Subcutaneous preadipocyte (primary cell): ENCODE measurements around the gene CORIN. TPM values are rescaled to one million over a fixed set of nuclear protein-coding genes. Genes with fewer than 3 reads are reported as not detected.

Experiments
- small RNA-seq: library from RNA; depleted of rRNA; stranded (forward); fragments of <200 nt; gene quantifications from one replicate; pipeline ENCODE3, GENCODE V24; 2012
- total RNA-seq: library from RNA; depleted of rRNA; stranded (reverse); fragments of >200 nt; gene quantifications from 2 replicates; pipeline ENCODE4 v1.2.3, GENCODE V29; 2012

The CORIN gene, protein sequence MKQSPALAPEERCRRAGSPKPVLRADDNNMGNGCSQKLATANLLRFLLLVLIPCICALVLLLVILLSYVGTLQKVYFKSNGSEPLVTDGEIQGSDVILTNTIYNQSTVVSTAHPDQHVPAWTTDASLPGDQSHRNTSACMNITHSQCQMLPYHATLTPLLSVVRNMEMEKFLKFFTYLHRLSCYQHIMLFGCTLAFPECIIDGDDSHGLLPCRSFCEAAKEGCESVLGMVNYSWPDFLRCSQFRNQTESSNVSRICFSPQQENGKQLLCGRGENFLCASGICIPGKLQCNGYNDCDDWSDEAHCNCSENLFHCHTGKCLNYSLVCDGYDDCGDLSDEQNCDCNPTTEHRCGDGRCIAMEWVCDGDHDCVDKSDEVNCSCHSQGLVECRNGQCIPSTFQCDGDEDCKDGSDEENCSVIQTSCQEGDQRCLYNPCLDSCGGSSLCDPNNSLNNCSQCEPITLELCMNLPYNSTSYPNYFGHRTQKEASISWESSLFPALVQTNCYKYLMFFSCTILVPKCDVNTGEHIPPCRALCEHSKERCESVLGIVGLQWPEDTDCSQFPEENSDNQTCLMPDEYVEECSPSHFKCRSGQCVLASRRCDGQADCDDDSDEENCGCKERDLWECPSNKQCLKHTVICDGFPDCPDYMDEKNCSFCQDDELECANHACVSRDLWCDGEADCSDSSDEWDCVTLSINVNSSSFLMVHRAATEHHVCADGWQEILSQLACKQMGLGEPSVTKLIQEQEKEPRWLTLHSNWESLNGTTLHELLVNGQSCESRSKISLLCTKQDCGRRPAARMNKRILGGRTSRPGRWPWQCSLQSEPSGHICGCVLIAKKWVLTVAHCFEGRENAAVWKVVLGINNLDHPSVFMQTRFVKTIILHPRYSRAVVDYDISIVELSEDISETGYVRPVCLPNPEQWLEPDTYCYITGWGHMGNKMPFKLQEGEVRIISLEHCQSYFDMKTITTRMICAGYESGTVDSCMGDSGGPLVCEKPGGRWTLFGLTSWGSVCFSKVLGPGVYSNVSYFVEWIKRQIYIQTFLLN
- under 0.01 and 0.73 TPM in 2 replicates for total RNA-seq

DNA sequence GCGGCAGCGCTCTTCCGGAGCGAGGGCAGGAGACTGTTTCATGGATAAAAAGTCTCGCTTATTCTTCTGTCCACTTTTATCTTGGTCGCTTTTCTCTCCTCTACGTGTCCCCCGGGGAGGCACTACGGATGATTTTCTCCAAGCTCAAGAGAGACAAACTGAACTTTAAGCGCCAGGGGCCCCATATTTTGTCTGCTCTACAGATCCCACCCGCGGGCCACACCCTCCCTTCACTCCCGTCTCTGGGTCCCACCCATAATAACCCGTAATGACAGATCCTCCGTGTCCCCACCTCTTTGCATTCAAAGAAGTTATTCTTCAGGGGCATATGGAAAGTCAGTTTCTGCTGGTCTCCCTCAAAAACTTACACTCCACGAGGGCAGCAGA is at the start of gene CORIN:
Gene CORIN, minus strand, starts transcription at position 160 of the 387 bp plus-strand sequence. Its CDS starts 118 bp downstream, at position 42.

Small RNA genes lying within 50 kb of the gene (small RNA-seq; reads per million reads assigned to genes)
- not detected for gene MIR8053

Other genes with a start within 250 kb of the CORIN start
- gene NFXL1, start 76.5 kb upstream of the CORIN start, total RNA-seq: 7.3 and 8.6 TPM in 2 replicates
- gene CNGA1, start 178.6 kb upstream of the CORIN start, total RNA-seq: not detected in 2 replicates
- gene NIPAL1, start 178.7 kb upstream of the CORIN start, total RNA-seq: under 0.01 and 0.20 TPM in 2 replicates